HG03378 (cell line): ENCODE measurements around the gene PHLDA3.

Experiments
- ATAC-seq: cut with Tn5 transposase; IDR thresholded peaks from one replicate; pipeline ENCODE4 v1.9.1; 2021; ENCODE audit warnings: mild to moderate bottlenecking, moderate library complexity; ENCODE audit not compliant: unreplicated experiment

The PHLDA3 gene

GRCh38 chr1:201436393-201436792 is 32.6 kb downstream of the PHLDA3 start:
- ATAC-seq = no peak

GRCh38 chr1:201434266-201434665 is 34.7 kb downstream of the PHLDA3 start:
- no peak for ATAC-seq

GRCh38 chr1:201433609-201434008 is 35.4 kb downstream of the PHLDA3 start:
- no peak for ATAC-seq

DNA sequence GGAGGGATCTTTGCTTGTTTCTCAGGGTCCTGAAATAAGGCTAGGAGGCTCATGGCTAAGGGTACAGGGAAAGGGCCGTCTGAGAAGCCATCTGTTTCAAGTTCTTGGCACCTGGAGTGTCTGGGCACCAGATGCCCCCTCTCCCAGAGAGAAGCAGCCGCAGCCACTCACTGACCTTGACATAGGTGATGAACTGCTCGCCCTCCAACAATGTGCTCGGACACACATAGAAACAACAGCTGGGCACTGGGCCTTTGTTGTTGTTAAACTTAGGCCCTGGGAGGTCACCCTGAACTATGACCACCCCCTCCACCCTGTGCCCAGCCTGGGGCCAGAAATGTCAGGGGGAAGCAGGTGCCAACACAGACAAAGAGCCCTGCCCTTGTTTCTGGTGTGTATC is 38.2 kb downstream of the PHLDA3 start:
- no peak for ATAC-seq

- no peak for ATAC-seq
Observed at GRCh38 chr1:201429736-201430501, 39.1 kb downstream of the PHLDA3 start.

GRCh38 chr1:201427963-201428362 is 41.0 kb downstream of the PHLDA3 start:
- ATAC-seq = no peak

GRCh38 chr1:201426479-201427310 is 42.3 kb downstream of the PHLDA3 start:
- no peak for ATAC-seq

GRCh38 chr1:201424146-201424545 is 44.8 kb downstream of the PHLDA3 start:
- no peak for ATAC-seq

- no peak for ATAC-seq
Observed at GRCh38 chr1:201423655-201424054, 45.3 kb downstream of the PHLDA3 start.

- no peak for ATAC-seq
Observed at GRCh38 chr1:201422436-201423030, 46.5 kb downstream of the PHLDA3 start.

DNA sequence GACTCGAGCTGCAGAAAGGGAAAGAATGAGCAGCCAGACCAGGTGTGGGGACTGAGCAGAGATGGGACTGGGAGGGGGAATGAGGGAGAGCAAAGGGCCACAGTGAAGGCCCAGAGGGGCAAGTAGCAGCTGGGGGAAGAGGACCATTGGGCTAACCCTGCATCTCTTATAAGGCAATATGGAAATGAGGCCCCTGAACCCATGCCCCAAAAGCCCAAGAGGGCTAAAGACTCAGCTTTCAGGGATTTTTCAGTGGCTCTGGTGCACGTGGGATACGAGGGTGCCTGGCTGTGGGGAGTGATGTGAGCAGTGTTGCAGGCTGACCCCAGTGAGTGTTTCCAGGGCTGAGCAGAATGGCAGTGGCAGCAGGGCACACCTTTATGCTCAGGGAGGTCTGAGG is 47.0 kb downstream of the PHLDA3 start:
- no peak for ATAC-seq

GRCh38 chr1:201421041-201421440 is 47.9 kb downstream of the PHLDA3 start:
- ATAC-seq = no peak

DNA sequence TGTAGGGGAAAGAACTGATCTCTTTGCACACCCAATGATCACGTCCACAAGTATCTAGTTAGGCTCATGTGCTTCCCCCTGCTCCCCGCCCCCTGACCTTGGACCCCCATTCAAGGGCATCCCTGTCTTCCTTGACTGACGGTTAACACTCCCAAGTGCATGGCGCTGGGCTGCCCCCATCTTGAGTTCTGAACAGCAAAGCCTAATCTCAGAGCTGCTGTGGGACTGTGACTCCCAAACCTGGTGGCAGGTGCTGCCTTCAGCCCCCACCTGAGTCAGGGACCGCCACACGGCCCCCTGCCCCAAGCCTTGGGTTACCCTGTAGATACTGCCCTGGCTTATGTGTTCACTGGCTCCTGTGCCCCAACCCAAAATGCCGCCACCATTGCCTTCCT is 48.4 kb downstream of the PHLDA3 start:
- ATAC-seq = no peak

- ATAC-seq = no peak
Observed at GRCh38 chr1:201419746-201420607, 49.0 kb downstream of the PHLDA3 start.

DNA sequence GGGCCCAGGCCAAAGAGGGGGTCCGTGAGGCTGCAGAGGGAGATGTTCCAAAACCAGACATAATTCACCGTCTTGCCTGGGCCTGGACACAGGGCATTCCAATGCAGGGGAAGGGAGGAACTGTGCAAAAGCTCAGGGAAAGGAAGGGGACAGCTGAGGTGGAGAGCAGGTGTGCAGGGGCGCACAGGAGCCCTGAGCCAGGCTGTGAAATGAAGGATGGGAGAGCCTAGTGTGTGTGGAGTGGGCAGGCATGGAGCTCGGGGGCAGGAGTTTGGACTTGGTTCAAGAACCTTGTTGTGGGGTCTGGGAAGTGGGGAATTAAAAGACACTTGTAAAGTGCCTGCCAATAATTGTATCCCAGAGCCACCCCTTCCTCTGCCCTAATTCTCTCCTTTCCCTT is 49.7 kb downstream of the PHLDA3 start:
- ATAC-seq = no peak

DNA sequence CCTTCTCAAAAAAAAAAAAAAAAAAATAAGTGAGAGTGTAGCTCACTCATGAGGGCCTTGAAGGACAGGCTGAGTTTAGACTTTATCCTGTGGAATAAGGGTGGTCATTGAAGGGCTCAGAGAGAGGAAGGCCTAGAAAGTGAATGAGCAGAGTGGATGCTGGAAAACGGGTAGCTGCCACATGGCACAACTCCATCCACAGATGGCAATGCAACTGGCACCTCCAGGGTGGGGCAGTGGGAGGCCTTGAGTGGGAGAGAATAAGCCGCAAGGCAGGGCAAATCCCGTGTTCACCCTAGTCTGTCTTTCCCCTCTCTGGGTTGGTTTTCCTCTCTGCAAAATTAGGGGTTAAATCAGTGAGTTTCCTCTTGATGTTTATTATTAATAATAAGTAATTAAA is 50.5 kb downstream of the PHLDA3 start:
- ATAC-seq = no peak
